Iris pigment epithelial cell (primary cell): ENCODE data around the gene KCNRG.
"Not testable (repeated sequence)": the region's sequence is repeated elsewhere in the genome, so short reads cannot be mapped to it uniquely, and the experiment has no call there.

ENCODE experiments used
- DNase-seq: peaks from one replicate; pipeline ENCODE4 v3.0.0-alpha.2; 2011; ENCODE audit warnings: low read depth

The KCNRG gene

GRCh38 chr13:50011461-50011860 lies 3.8 kb upstream of the KCNRG start:
- no peak for DNase-seq

GRCh38 chr13:50012396-50013169 lies 2.7 kb upstream of the KCNRG start:
- DNase-seq, result peak; percentile 78

GRCh38 chr13:50014386-50014785 lies 858 bp upstream of the KCNRG start:
- DNase-seq, result no peak

GRCh38 chr13:50015750-50016149 lies 506 bp downstream of the KCNRG start:
- DNase-seq, result no peak

GRCh38 chr13:50016444-50016843 lies 1.2 kb downstream of the KCNRG start:
- peak; percentile 57 for DNase-seq

GRCh38 chr13:50017819-50018218 lies 2.6 kb downstream of the KCNRG start:
- no peak for DNase-seq

GRCh38 chr13:50025436-50025835 lies 10.2 kb downstream of the KCNRG start:
- no peak for DNase-seq

GRCh38 chr13:50026788-50027473 lies 11.7 kb downstream of the KCNRG start:
- no peak for DNase-seq

GRCh38 chr13:50030315-50030714 lies 15.1 kb downstream of the KCNRG start:
- DNase-seq, result no peak

GRCh38 chr13:50033725-50034124 lies 18.5 kb downstream of the KCNRG start:
- DNase-seq, result peak; percentile 73

GRCh38 chr13:50037788-50038187 lies 22.5 kb downstream of the KCNRG start:
- no peak for DNase-seq

- DNase-seq, result no peak
These were observed 23.0 kb downstream of the KCNRG start for GRCh38 chr13:50038266-50038665.

GRCh38 chr13:50052478-50052877 lies 37.2 kb downstream of the KCNRG start:
- no peak for DNase-seq

- no peak for DNase-seq
These were observed 38.6 kb downstream of the KCNRG start for GRCh38 chr13:50053844-50054243.

GRCh38 chr13:50055454-50055853 lies 40.2 kb downstream of the KCNRG start:
- no peak for DNase-seq

GRCh38 chr13:50060718-50061117 lies 45.5 kb downstream of the KCNRG start:
- DNase-seq, result no peak

- not testable (repeated sequence) for DNase-seq
These were observed 47.1 kb downstream of the KCNRG start for GRCh38 chr13:50062336-50062735.

GRCh38 chr13:50065712-50066111 lies 50.5 kb downstream of the KCNRG start:
- no peak for DNase-seq

GRCh38 chr13:50068508-50068907 lies 53.3 kb downstream of the KCNRG start:
- no peak for DNase-seq

- DNase-seq, result peak; percentile 62
These were observed 54.0 kb downstream of the KCNRG start for GRCh38 chr13:50069261-50069660.

- DNase-seq, result no peak
These were observed 54.9 kb downstream of the KCNRG start for GRCh38 chr13:50070186-50070585.
